ENCODE data around the gene CDH26. TPM values are rescaled to one million over a fixed set of nuclear protein-coding genes. Genes with fewer than 3 reads are reported as not detected.

Gene CDH26
- total and polyA plus RNA-seq, 9 of the 15 experiments (the other 6 are each of a cell fraction or from before 2014, with no cell fraction given): 0.07 to 0.13 (median 0.10) TPM; not detected in 4

DNA sequence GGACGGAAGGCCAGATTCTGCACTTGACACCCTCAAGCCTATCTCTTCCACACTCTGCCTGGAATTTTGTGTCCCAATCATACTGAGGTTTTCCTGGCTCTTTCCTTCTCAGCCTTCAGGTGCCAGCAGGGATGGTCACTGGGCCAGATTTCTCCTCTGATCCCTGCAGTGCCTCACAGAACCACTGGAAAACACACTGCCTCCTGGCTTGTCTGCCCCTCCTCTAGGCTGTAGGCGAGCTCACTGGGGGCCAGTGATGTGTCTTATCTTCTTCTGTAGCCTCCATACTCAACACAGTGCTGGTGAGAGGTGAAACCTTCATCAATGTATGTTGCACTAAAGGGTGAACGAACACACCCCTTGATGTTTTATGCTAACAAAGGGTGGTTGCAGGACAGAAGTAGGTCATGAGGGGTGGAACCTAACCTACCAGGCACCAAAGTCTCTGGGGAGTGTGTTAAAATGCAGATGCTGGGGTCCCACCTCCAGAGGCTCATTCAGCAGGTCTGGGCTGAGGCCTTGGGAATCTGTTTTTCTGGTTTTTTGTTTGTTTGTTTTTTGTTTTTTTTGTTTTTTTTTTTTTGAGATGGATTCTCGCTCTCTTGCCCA lies 80.3 kb downstream of the CDH26 start:
- POLR2A ChIA-PET: no interaction called here
- WGBS (ENCODE audit: insufficient coverage, low coverage, missing lambda C conversion rate): 0% methylated on average over 3 of the region's 4 CpGs
- CTCF ChIA-PET (ENCODE audit: low intra/inter-chr PET ratio): no interaction called here
- no TSS peak for BruUV-seq (replicated peaks)
- FAIRE-seq (no peak), ATAC-seq (no peak), DNase-seq (ENCODE audit: extremely low read depth in 1 of 4, low spot score in 3 of 4) (no peak)
- Histone ChIP-seq H3K27ac (ENCODE audit: extremely low read depth, low read depth, low read length) (no peak overlapping the region), H4K20me1 (replicated peaks; ENCODE audit: control insufficient read depth, insufficient read depth, low read length) (no peaks in the 10 kb centered on the region), H3K79me2 (ENCODE audit: control insufficient read depth, insufficient read depth, low read length) (no peaks in the 10 kb centered on the region), H3K27me3 (ENCODE audit: control insufficient read depth in 2 of 2, insufficient read depth in 2 of 2, low read length in 2 of 2) (peaks cover 0 to 34% of the 10 kb centered on the region in 2 experiments; a peak in 2 of 5 replicates), H3K9me3 (replicated peaks; ENCODE audit: control insufficient read depth, insufficient read depth, low read depth, low read length) (no peaks in the 10 kb centered on the region), H3K36me3 (ENCODE audit: control insufficient read depth, insufficient read depth, low read length) (no peaks in the 10 kb centered on the region), H3K9me1 (ENCODE audit: control insufficient read depth, insufficient read depth, low read length) (no peaks in the 10 kb centered on the region), H3K4me1 (replicated peaks in 1 of 2; ENCODE audit: control insufficient read depth in 2 of 2, insufficient read depth in 2 of 2, low read length in 2 of 2) (no peaks in the 10 kb centered on the region), H3K4me3 (no peak overlapping the region), H3K4me2 (ENCODE audit: insufficient read depth, low read length) (no peak overlapping the region), H2AFZ (ENCODE audit: low read depth, low read length) (no peak overlapping the region), H3K9ac (ENCODE audit: insufficient read depth in 1 of 2, low read depth in 2 of 2, low read length in 2 of 2) (no peak overlapping the region)
- TF ChIP-seq, protein P1, sequence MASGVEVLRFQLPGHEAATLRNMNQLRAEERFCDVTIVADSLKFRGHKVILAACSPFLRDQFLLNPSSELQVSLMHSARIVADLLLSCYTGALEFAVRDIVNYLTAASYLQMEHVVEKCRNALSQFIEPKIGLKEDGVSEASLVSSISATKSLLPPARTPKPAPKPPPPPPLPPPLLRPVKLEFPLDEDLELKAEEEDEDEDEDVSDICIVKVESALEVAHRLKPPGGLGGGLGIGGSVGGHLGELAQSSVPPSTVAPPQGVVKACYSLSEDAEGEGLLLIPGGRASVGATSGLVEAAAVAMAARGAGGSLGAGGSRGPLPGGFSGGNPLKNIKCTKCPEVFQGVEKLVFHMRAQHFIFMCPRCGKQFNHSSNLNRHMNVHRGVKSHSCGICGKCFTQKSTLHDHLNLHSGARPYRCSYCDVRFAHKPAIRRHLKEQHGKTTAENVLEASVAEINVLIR (CRISPR knock-in tag; IDR thresholded peaks at IDR 0.05): no peak
- no peak for TF ChIP-seq ZNF644 (tag; IDR thresholded peaks at IDR 0.05; ENCODE audit: low read depth)
- no peak for TF ChIP-seq ZNF212 (CRISPR knock-in tag; IDR thresholded peaks at IDR 0.05)
- no peak for TF ChIP-seq ETV1 (tag; conservative IDR thresholded peaks at IDR 0.05; ENCODE audit: low read depth)
- TF ChIP-seq TEAD4 (IDR thresholded peaks at IDR 0.05; ENCODE audit: low read length): no peak
- TF ChIP-seq TEAD4 (CRISPR knock-in tag; IDR thresholded peaks at IDR 0.05; ENCODE audit: borderline replicate concordance): no peak
- no peak for TF ChIP-seq ZNF551 (CRISPR knock-in tag; IDR thresholded peaks at IDR 0.05)
- in situ Hi-C loops (cut with MboI) (no loop called here), intact Hi-C loops (cut with micrococcal nuclease) (no loop called here)
